GM18868 (cell line): ENCODE data around the gene VAX1.
A peak's percentile ranks its signal among the peaks of the same experiment; 100 is the strongest.
"Not testable (repeated sequence)": the region's sequence is repeated elsewhere in the genome, so short reads cannot be mapped to it uniquely, and the experiment has no call there.

Source experiments
- ATAC-seq: cut with Tn5 transposase; IDR thresholded peaks from one replicate; pipeline ENCODE4 v1.9.1; 2021; ENCODE audit warnings: mild to moderate bottlenecking, moderate library complexity; ENCODE audit not compliant: unreplicated experiment

The VAX1 gene

GRCh38 chr10:117137911-117138642, at the start of gene VAX1:
Gene VAX1 (minus strand): TSS chr10:117138270. CDS start chr10:117138056, 214 bp downstream.
- no peak for ATAC-seq

GRCh38 chr10:117186832-117187615, 49.0 kb upstream of the VAX1 start:
- ATAC-seq = no peak

GRCh38 chr10:117185817-117186216, 47.7 kb upstream of the VAX1 start:
- not testable (repeated sequence) for ATAC-seq

DNA sequence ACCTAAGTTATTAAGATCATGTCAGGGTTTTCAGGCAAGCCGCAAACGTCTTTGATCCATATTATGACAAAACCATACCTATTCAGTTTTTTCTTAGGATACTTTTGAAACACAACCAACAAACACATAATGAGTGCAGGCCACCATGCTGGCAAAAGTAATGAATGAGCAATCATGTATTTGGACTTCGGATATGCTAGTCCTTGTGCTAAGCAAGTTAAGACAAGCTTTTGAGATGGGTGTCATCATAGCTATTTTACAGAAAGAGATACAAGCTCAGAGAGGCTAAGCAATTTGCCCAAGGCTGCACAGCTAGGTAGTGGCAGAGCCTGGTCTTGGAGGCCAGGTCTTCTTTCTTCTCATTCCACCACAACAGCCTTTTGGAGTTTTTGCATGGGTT, 46.8 kb upstream of the VAX1 start:
- no peak for ATAC-seq

DNA sequence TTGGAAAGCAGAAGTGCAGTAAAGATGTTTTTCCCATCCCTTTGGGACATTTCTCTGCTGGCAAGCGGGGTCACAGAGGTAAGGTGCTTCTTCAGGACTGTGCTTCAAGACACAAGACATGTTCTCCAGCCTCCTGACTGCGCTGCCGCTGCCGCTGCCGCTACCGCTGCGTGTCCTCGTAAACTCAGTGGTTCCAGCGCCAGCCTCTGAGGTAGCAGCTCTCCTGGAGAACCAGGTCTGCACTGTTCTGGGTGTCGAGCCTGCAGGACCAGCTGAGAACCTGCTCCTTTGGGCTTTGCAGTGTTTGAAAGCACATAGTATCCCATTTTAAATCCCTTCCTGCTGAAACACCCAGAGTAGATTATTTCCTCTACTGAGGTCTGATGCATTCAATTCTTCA, 46.2 kb upstream of the VAX1 start:
- ATAC-seq = no peak

- ATAC-seq = no peak
Observed at GRCh38 chr10:117178190-117178589, 40.1 kb upstream of the VAX1 start.

DNA sequence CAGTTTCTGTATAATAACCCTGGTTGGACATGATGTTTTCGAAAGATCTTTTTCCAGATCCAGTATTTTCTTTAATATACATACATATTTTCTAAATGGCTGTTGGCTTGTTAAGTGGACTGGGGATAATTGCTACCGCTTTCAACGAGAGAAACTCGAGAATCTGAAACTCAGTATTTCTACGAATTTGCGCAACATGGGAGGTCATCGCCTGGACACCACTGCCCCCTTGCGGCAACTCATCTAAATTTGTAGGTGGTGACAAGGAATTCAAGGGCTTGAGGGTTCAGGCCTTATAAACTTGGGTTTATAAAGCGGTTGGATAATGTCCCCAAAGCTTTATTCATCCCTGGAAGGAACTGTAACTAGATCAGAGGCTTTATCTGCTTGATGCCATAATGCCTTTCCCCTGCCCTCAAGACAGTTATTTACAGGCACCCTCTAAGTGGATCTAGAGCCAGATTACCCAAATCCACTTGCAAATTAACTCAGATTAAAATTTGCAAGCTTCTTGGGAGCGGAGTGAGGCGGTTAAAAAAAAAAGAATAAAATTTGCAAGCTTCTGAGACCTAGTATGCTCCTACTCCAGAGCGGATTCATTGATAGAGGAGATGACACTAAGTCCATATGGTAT, 37.9 kb upstream of the VAX1 start:
- ATAC-seq = peak; percentile 63

DNA sequence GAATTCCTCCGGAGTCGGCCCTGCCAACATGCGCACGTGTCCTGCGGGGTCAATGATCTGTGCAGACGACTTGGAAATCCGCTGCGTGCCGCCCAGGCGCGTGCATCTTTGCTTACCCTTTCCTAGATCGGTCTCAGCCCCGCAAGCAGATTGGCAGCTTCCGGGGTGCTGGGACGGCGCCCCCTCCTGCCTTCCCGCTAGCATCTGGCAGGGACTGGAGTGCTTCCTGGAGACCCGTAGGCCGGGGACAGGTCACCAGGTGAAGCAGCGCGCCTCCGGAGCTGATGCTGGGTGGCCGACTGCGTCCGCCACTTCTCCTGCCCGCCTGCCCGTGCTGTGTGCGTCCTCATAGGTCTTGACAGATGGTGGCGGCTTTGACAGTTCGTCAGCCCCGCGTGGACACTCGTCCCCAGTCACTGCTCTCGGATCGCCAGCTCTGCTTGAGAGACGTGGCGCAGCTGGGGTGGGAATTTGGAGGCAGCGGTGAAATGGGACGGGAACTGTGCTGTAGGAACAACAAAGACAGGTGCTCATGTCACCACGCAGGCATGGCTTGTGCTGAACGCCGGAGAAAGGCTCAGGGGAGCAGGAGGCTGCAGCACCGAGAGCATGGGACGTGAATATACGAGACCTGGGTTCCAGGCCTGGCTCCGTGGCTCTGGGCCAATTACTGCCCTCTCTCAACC, 37.3 kb upstream of the VAX1 start:
- ATAC-seq = peak; percentile 38

DNA sequence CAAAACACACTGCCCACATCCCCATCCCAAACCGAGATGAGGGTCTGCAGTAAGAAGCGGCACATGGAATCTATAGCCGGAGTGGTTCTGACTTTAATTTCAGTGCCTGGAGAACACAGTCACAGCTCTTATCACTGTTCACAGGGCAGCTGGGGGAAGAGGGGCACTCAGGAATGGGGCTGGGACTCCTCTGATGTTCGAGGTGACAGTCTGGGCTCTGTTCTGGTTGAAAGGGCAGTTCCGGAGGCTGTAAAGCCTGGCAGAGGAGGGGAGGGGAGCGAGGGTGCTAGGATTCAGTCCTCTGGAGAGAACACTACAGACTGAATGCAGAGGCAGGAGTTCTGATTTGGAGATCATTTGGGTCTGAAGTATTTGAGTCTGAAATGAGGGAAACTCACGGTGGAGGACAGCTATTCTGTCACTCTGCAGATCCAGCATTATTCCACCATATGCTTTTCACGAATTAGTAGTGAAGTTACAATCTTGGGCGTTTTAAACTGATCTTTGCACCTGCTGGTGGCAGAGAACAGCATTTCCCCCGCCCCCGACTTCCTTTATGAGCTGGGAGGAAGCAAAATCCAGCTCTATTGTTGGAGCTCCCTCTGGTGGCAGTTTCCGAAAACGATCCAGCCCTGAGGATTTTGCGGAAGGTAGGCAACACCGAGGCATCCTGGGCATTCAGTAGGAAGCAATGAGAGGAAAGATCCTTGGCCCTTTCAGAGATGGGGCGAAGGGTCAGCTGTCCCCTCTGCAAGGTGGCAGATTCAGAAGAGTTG, 36.6 kb upstream of the VAX1 start:
- ATAC-seq = peak; percentile 87

- ATAC-seq = no peak
Observed at GRCh38 chr10:117170244-117170643, 32.2 kb upstream of the VAX1 start.

- no peak for ATAC-seq
Observed at GRCh38 chr10:117169480-117169879, 31.4 kb upstream of the VAX1 start.

DNA sequence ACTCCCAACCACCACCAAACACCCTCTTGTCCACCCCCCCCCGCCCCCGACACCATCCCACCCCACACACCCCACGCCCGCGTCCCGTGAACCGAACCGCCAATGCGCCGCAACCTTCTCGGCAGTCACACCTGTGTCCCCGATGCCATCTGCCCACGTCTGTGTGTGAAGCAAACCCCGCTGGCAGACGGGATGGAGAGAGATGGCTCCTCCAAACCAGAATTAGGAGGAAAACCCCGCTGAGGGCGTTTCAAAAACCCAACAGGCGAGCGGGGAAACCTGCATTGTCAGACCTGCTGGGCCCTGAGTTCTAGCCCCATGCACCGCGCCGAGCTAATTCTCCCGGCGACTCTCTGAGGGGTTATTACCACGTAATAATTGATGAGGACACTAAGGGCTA, 30.7 kb upstream of the VAX1 start:
- ATAC-seq = no peak

GRCh38 chr10:117167789-117168674, 30.0 kb upstream of the VAX1 start:
- peak; percentile 86 for ATAC-seq

GRCh38 chr10:117167346-117167788, 29.3 kb upstream of the VAX1 start:
- ATAC-seq = no peak

DNA sequence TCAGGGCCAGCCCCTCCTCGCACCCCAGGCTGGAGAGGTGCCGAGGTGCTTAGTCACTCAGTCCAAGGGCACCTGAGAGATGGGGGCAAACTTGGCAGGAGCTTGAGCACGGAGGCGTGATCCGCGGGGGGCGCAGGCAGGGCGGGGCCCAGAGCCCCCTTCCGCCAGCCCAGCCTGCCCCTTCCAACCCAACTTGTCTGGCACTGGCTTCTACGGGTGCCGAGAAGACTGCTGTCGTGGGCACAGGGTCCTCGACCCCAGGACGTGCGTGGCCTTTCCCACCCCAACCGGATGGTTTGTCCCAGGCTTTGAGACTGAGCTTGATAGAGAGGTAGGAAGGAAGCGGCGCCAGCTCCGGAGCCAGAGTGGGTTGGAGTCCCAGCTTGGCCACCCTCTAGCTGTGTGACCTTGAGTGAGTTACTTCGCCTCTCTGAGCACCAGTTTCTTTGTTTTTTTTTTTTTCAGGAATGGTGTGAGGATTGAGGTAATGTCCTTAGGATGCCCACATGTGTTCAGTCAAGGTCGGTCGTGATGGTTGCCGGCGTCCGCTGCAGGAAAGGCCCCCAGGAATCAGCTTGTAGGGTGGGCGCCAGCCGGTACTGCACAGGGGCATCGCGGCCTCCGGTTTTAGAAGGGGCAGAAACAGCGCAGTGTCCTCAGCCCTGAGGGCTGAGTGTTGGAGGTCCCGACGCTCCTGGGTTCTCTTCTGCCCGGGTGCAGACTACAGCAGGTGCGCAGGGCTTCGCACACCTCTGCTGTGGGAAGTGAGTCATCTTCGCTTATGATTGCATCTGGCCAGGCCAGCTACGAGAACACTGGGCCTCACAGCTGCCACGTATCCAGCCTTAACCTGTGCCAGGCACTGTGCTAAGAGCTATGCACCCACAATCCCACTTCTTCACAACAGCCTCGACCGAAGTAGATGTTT, 28.6 kb upstream of the VAX1 start:
- no peak for ATAC-seq

- ATAC-seq = no peak
Observed at GRCh38 chr10:117165538-117166417, 27.7 kb upstream of the VAX1 start.
